ENCODE results near the gene F10. TPM values are rescaled to one million over a fixed set of nuclear protein-coding genes. Genes with fewer than 3 reads are reported as not detected.

The F10 gene
- total RNA-seq, result not detected

GRCh38 chr13:113122550-113123225 is at the start of gene F10:
Gene F10, plus strand, starts transcription at chr13:113122799. Its CDS starts 57 bp downstream, at chr13:113122856.

GRCh38 chr13:113105032-113105920 is 17.3 kb upstream of the F10 start, which contains the start of gene F7:
Gene F7, plus strand, starts transcription at chr13:113105791. Its CDS starts 51 bp downstream, at chr13:113105842.

GRCh38 chr13:113157929-113158747 is 35.5 kb downstream of the F10 start, which contains the start of gene PROZ:
Gene PROZ, plus strand, starts transcription at chr13:113158648. Its CDS starts 13 bp downstream, at chr13:113158661.

Small RNA genes within 50 kb of the gene (small RNA-seq; reads per million reads assigned to genes)
- gene AL137002.1 (ENCODE audit: low replicate concordance), result not detected

Other genes starting within 250 kb of the F10 start
- gene MCF2L, start 153.6 kb upstream of the F10 start, total RNA-seq, result 201 TPM
- 0.31 TPM for gene F7, start 17.0 kb upstream of the F10 start, total RNA-seq
- gene PROZ, start 35.8 kb downstream of the F10 start, total RNA-seq, result not detected
- 88.6 TPM for gene PCID2, start 85.9 kb downstream of the F10 start, total RNA-seq
- gene CUL4A, start 86.8 kb downstream of the F10 start, total RNA-seq, result 78.3 TPM
- gene LAMP1, start 174.4 kb downstream of the F10 start, total RNA-seq, result 47.0 TPM
- gene GRTP1, start 241.3 kb downstream of the F10 start, total RNA-seq, result 2.5 TPM